OCI-LY3 (cell line): ENCODE data around the gene SMIM36.
"Not testable (repeated sequence)": the region's sequence is repeated elsewhere in the genome, so short reads cannot be mapped to it uniquely, and the experiment has no call there.

Source experiments
- H2AFZ ChIP-seq: fragments of 200-600, 300-600 bp; shearing (Covaris generic); 2 replicates; pipeline ENCODE4 v1.6.0; 2014; ENCODE audit warnings: antibody characterized with exemption, low read depth, low read length
- H3K27ac ChIP-seq: fragments of 200-600, 300-600 bp; sonication (generic); 2 replicates; pipeline ENCODE4 v1.5.1; 2014; ENCODE audit warnings: mild to moderate bottlenecking, low read length, moderate library complexity, mixed read lengths
- H3K27me3 ChIP-seq: fragments of 200-600, 300-600 bp; sonication (generic); 2 replicates; pipeline ENCODE4 v1.6.1; 2014; ENCODE audit warnings: low read depth, low read length, mixed read lengths
- H3K36me3 ChIP-seq: fragments of 200-600, 300-600 bp; sonication (generic); replicated peaks from 2 replicates; pipeline ENCODE3; 2014; ENCODE audit warnings: low read depth, low read length, mixed read lengths
- H3K4me1 ChIP-seq: fragments of 300-600, 200-600 bp; sonication (generic); 2 replicates; pipeline ENCODE4 v1.6.1; 2014; ENCODE audit warnings: low read length, mixed read lengths
- H3K4me2 ChIP-seq: fragments of 200-600, 300-600 bp; sonication (generic); 2 replicates; pipeline ENCODE4 v1.6.1; 2014; ENCODE audit warnings: low read length, mixed read lengths
- H3K4me3 ChIP-seq: fragments of 300-600, 200-600 bp; sonication (generic); 2 replicates; pipeline ENCODE4 v1.5.1; 2014; ENCODE audit warnings: antibody characterized with exemption, mild to moderate bottlenecking, low read length, moderate library complexity
- H3K79me2 ChIP-seq: fragments of 300-600, 200-600 bp; shearing (Covaris generic); 2 replicates; pipeline ENCODE4 v1.6.1; 2014; ENCODE audit warnings: mild to moderate bottlenecking, low read length, mixed read lengths
- H3K9ac ChIP-seq: fragments of 300-600, 200-600 bp; shearing (Covaris generic); 2 replicates; pipeline ENCODE4 v1.6.0; 2014; ENCODE audit warnings: mild to moderate bottlenecking, low read length, moderate library complexity
- H3K9me3 ChIP-seq: fragments of 200-600, 300-600 bp; shearing (Covaris generic); 2 replicates; pipeline ENCODE4 v1.6.1; 2014; ENCODE audit warnings: low read length, mixed read lengths; ENCODE audit not compliant: insufficient read depth
- H4K20me1 ChIP-seq: fragments of 200-600, 300-600 bp; sonication (generic); 2 replicates; pipeline ENCODE4 v1.6.1; 2016; ENCODE audit warnings: low read length, mixed read lengths; ENCODE audit not compliant: insufficient read depth
- EZH2phosphoT487 ChIP-seq: fragments of 200-600 bp; shearing (Covaris generic); IDR thresholded peaks from 2 replicates; pipeline ENCODE4 v1.6.1; 2018; ENCODE audit warnings: antibody characterized with exemption, mixed run types, low read depth
- TF ChIP-seq, protein P1 (sequence below): fragments of 200-600, 300-600 bp; sonication (generic); IDR thresholded peaks from 2 replicates; pipeline ENCODE4 v1.5.1; 2014; ENCODE audit warnings: antibody characterized with exemption, low read length, low read depth

SMIM36 gene

DNA sequence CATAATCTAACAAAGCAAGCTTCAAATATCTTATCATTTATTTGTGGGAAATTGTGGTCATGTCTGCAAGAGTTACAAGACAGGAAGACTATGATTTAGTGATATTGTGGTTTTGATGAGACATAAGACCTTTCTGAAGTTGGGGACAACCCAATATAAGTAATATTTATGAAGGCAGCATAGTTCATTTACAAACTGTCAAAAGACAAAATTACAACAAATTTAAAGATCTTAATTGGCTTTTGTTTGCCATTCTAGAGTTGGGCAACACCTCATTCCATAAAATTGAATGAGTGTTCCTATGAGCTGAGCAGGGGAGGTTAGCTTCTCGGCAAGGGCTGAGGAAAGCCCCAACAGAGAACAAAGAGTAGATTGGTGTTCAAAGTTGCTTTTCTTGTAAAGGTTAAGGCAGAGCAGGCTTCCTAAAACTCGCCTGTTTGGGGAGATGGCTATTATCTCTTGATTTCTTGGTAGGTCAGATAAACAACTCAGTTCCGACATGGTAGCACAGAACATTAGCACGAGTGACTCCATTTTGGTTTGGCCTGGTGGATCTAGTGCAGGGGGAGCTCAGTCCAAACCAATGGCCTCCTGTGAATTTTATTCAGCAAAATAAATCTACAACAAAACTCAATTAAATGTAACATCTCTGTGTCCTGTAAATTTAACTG, 78.8 kb downstream of the SMIM36 start:
- Histone ChIP-seq H3K27ac (no peak overlapping the region), H3K9ac (no peak overlapping the region), H3K4me1 (peaks cover 51% of the 10 kb centered on the region), H3K36me3 (no peaks in the 10 kb centered on the region), H3K4me3 (no peak overlapping the region), H2AFZ (no peak overlapping the region), H3K9me3 (no peaks in the 10 kb centered on the region), H4K20me1 (no peaks in the 10 kb centered on the region), H3K4me2 (no peak overlapping the region), H3K79me2 (no peaks in the 10 kb centered on the region), H3K27me3 (no peaks in the 10 kb centered on the region)
- no peak for TF ChIP-seq EZH2phosphoT487
- TF ChIP-seq, protein P1, sequence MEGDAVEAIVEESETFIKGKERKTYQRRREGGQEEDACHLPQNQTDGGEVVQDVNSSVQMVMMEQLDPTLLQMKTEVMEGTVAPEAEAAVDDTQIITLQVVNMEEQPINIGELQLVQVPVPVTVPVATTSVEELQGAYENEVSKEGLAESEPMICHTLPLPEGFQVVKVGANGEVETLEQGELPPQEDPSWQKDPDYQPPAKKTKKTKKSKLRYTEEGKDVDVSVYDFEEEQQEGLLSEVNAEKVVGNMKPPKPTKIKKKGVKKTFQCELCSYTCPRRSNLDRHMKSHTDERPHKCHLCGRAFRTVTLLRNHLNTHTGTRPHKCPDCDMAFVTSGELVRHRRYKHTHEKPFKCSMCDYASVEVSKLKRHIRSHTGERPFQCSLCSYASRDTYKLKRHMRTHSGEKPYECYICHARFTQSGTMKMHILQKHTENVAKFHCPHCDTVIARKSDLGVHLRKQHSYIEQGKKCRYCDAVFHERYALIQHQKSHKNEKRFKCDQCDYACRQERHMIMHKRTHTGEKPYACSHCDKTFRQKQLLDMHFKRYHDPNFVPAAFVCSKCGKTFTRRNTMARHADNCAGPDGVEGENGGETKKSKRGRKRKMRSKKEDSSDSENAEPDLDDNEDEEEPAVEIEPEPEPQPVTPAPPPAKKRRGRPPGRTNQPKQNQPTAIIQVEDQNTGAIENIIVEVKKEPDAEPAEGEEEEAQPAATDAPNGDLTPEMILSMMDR: no peak

DNA sequence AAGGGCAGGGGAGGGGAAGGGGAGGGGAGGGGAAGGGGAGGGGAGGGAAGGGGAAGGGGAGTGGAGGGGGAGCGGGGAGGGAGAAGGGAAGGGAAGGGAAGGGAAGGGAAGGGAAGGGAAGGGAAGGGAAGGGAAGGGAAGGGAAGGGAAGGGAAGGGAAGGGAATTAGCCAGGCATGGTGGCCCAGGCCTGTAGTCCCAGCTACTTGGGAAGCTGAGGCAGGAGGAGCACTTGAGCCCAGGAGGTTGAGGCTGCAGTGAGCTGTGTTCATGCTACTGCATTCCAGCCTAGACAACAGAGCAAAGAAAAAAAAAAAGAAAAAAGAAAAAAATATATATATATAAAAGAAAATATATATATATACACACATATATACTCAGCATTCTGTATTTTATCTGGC, 79.3 kb downstream of the SMIM36 start:
- not testable (repeated sequence) for H3K9me3 ChIP-seq, H3K4me3 ChIP-seq, H3K36me3 ChIP-seq, H3K27ac ChIP-seq, H3K27me3 ChIP-seq, H3K4me2 ChIP-seq, H3K9ac ChIP-seq, H3K79me2 ChIP-seq, H2AFZ ChIP-seq, H4K20me1 ChIP-seq
- peaks cover 50% of the 10 kb centered on the region for H3K4me1 ChIP-seq

DNA sequence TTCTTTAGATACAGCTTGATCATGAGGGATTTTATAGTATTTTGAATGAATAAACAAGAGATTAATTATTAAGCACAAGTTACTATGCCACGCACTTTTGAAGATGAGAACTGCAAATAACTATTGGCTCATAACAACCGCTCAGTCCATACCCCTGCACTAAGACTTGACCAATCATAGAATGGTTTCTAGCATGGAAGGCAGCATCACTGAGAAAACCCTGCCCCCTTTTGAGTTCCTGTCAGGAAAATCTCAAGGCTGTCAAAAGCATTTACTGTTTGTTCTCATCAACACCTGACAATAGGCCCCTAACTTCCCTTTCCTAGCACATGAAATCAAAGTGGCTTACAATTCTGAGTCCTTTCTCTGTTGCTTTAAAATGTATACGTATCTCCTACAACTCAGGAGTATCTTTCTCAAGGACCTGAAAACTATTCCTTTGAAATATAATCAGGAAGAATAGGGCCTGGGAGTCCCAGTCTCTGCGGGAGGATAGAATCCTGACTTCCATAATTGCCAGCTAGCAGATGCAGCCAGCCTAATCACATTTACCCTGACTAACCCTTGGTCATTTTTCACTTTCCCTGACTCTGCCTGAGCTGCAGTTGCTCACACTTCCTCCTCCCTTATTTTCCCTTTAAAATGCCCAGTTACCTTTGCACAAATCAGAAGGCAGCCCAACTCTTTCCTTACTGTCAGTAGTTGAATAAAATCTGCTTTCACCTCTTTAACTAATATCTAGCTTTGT, 80.5 kb downstream of the SMIM36 start:
- Histone ChIP-seq H3K4me3 (no peak overlapping the region), H3K9me3 (no peaks in the 10 kb centered on the region), H3K4me1 (peaks cover 45% of the 10 kb centered on the region), H3K36me3 (no peaks in the 10 kb centered on the region), H3K27me3 (0 out of 2 replicates have a peak, but pooled peaks cover under 1% of the 10 kb centered on the region), H3K27ac (no peak overlapping the region), H4K20me1 (no peaks in the 10 kb centered on the region), H3K79me2 (no peaks in the 10 kb centered on the region), H3K4me2 (no peak overlapping the region), H3K9ac (no peak overlapping the region), H2AFZ (no peak overlapping the region)
- TF ChIP-seq, protein P1: no peak
- no peak for TF ChIP-seq EZH2phosphoT487

DNA sequence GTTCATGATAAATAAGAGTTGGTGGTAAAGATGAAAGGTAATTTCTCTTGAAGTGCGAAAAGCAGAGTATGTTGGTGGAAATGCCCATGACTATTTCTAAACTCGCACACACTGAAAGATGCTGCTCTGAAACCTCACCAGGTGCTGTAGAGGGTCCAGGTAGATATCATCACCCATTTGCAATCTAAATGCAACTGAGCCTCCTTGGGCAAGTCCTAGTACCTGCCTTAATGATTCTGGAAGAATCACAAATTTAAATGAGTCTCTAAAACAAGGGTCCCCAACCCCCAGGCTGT, 83.7 kb downstream of the SMIM36 start:
- Histone ChIP-seq H3K79me2 (no peaks in the 10 kb centered on the region), H3K4me2 (no peak overlapping the region), H3K36me3 (no peaks in the 10 kb centered on the region), H3K9ac (no peak overlapping the region), H4K20me1 (no peaks in the 10 kb centered on the region), H2AFZ (no peak overlapping the region), H3K27ac (no peak overlapping the region), H3K4me1 (peaks cover 50% of the 10 kb centered on the region), H3K27me3 (0 out of 2 replicates have a peak, but pooled peaks cover 6% of the 10 kb centered on the region), H3K9me3 (no peaks in the 10 kb centered on the region), H3K4me3 (no peak overlapping the region)
- TF ChIP-seq, protein P1: no peak
- TF ChIP-seq EZH2phosphoT487: no peak
